ENCODE measurements around the gene EXOC3L2. TPM values are rescaled to one million over a fixed set of nuclear protein-coding genes. Genes with fewer than 3 reads are reported as not detected.

Gene EXOC3L2
- total and polyA plus RNA-seq, 2 donors (not counting 3 experiments of a cell fraction or from before 2014, with no cell fraction given), result 0.66 to 1.8 TPM

- no peaks in the 10 kb centered on the region for H3K27me3 ChIP-seq (ENCODE audit: control insufficient read depth in 2 of 2, insufficient read depth in 2 of 2, low read length in 2 of 2)
- ChIA-PET CTCF (no interaction called here), POLR2A (no interaction called here)
- peaks cover 0 to 14% of the 10 kb centered on the region in 2 experiments for H3K36me3 ChIP-seq (ENCODE audit: control insufficient read depth in 2 of 2, extremely low read depth in 1 of 2, insufficient read depth in 2 of 2, low read length in 2 of 2)
- intact Hi-C loops (cut with micrococcal nuclease), result no loop called here
- no peak overlapping the region for H3K4me3 ChIP-seq (replicated peaks in 1 of 3; ENCODE audit: insufficient read depth in 1 of 3, low read depth in 1 of 3, low read length in 3 of 3)
- dilution Hi-C loops (cut with MboI; ENCODE audit: extremely low pct_ligation_motif_present, low sequenced_read_pairs), result no loop called here
- no peak overlapping the region for H2AFZ ChIP-seq (ENCODE audit: low read depth, low read length)
- no peaks in the 10 kb centered on the region for H4K20me1 ChIP-seq (replicated peaks; ENCODE audit: control insufficient read depth, extremely low read depth, insufficient read depth, low read length)
- BruUV-seq (replicated peaks), result no TSS peak
- no peak overlapping the region for H3K27ac ChIP-seq (ENCODE audit: insufficient read depth, low read depth, low read length)
- H3K4me2 ChIP-seq (ENCODE audit: insufficient read depth, low read length), result no peak overlapping the region
- no peaks in the 10 kb centered on the region for H3K9me1 ChIP-seq (replicated peaks; ENCODE audit: control insufficient read depth, extremely low read depth, insufficient read depth, low read length)
- DNase-seq (ENCODE audit: low read depth, low spot score) (no peak), FAIRE-seq (no peak)
- no peak overlapping the region for H3K9ac ChIP-seq (replicated peaks; ENCODE audit: extremely low read depth, insufficient read depth, low read length)
- H3K4me1 ChIP-seq (ENCODE audit: control insufficient read depth, extremely low read depth, insufficient read depth, low read length), result no peaks in the 10 kb centered on the region
- TF ChIP-seq FOS (IDR thresholded peaks at IDR 0.05; ENCODE audit: borderline replicate concordance, insufficient read depth, low read length), result no peak
- TF ChIP-seq, protein P1, sequence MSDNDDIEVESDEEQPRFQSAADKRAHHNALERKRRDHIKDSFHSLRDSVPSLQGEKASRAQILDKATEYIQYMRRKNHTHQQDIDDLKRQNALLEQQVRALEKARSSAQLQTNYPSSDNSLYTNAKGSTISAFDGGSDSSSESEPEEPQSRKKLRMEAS (IDR thresholded peaks at IDR 0.05; ENCODE audit: insufficient read depth, insufficient read length), result no peak
- TF ChIP-seq POLR2AphosphoS5 (IDR thresholded peaks at IDR 0.05; ENCODE audit: insufficient read depth, low read depth, low read length), result no peak
- no peak for TF ChIP-seq POLR2A (IDR thresholded peaks at IDR 0.05; ENCODE audit: low read depth, low read length)
- no peak for TF ChIP-seq GATA2 (IDR thresholded peaks at IDR 0.05; ENCODE audit: insufficient read depth, insufficient read length, low read depth, low read length)
- no peaks in the 10 kb centered on the region for H3K79me2 ChIP-seq (ENCODE audit: control insufficient read depth, insufficient read depth, low read length)
- no peaks in the 10 kb centered on the region for H3K9me3 ChIP-seq (replicated peaks; ENCODE audit: control insufficient read depth, insufficient read depth, low read length)
These were observed 17.8 kb upstream of the EXOC3L2 start for GRCh38 chr19:45263013-45263412.

GRCh38 chr19:45262570-45262969 lies 17.4 kb upstream of the EXOC3L2 start:
- Histone ChIP-seq H3K4me1 (ENCODE audit: control insufficient read depth, extremely low read depth, insufficient read depth, low read length) (no peaks in the 10 kb centered on the region), H3K9ac (replicated peaks; ENCODE audit: extremely low read depth, insufficient read depth, low read length) (no peak overlapping the region), H3K4me3 (replicated peaks in 1 of 3; ENCODE audit: insufficient read depth in 1 of 3, low read depth in 1 of 3, low read length in 3 of 3) (no peak overlapping the region), H3K79me2 (ENCODE audit: control insufficient read depth, insufficient read depth, low read length) (no peaks in the 10 kb centered on the region), H3K27me3 (ENCODE audit: control insufficient read depth in 2 of 2, insufficient read depth in 2 of 2, low read length in 2 of 2) (no peaks in the 10 kb centered on the region), H3K4me2 (ENCODE audit: insufficient read depth, low read length) (no peak overlapping the region), H4K20me1 (replicated peaks; ENCODE audit: control insufficient read depth, extremely low read depth, insufficient read depth, low read length) (no peaks in the 10 kb centered on the region), H3K27ac (ENCODE audit: insufficient read depth, low read depth, low read length) (no peak overlapping the region), H2AFZ (ENCODE audit: low read depth, low read length) (no peak overlapping the region), H3K9me3 (replicated peaks; ENCODE audit: control insufficient read depth, insufficient read depth, low read length) (no peaks in the 10 kb centered on the region), H3K36me3 (ENCODE audit: control insufficient read depth in 2 of 2, extremely low read depth in 1 of 2, insufficient read depth in 2 of 2, low read length in 2 of 2) (peaks cover 0 to 13% of the 10 kb centered on the region in 2 experiments), H3K9me1 (replicated peaks; ENCODE audit: control insufficient read depth, extremely low read depth, insufficient read depth, low read length) (no peaks in the 10 kb centered on the region)
- ChIA-PET POLR2A (no interaction called here), CTCF (no interaction called here)
- dilution Hi-C loops (cut with MboI; ENCODE audit: extremely low pct_ligation_motif_present, low sequenced_read_pairs), result no loop called here
- intact Hi-C loops (cut with micrococcal nuclease), result no loop called here
- no peak for TF ChIP-seq MYC (IDR thresholded peaks at IDR 0.05; ENCODE audit: low read depth, low read length)
- TF ChIP-seq, protein P2, sequence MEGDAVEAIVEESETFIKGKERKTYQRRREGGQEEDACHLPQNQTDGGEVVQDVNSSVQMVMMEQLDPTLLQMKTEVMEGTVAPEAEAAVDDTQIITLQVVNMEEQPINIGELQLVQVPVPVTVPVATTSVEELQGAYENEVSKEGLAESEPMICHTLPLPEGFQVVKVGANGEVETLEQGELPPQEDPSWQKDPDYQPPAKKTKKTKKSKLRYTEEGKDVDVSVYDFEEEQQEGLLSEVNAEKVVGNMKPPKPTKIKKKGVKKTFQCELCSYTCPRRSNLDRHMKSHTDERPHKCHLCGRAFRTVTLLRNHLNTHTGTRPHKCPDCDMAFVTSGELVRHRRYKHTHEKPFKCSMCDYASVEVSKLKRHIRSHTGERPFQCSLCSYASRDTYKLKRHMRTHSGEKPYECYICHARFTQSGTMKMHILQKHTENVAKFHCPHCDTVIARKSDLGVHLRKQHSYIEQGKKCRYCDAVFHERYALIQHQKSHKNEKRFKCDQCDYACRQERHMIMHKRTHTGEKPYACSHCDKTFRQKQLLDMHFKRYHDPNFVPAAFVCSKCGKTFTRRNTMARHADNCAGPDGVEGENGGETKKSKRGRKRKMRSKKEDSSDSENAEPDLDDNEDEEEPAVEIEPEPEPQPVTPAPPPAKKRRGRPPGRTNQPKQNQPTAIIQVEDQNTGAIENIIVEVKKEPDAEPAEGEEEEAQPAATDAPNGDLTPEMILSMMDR (IDR thresholded peaks at IDR 0.05; ENCODE audit: extremely low read depth in 1 of 2, insufficient read depth in 1 of 2, low read depth in 1 of 2, low read length in 2 of 2), result no peak
- TF ChIP-seq EZH2 (IDR thresholded peaks at IDR 0.05; ENCODE audit: borderline replicate concordance, low read depth, low read length, severe bottlenecking), result no peak
- no peak for TF ChIP-seq JUN (IDR thresholded peaks at IDR 0.05; ENCODE audit: borderline replicate concordance, insufficient read depth, insufficient read length, low read depth)
- TF ChIP-seq POLR2AphosphoS5 (IDR thresholded peaks at IDR 0.05; ENCODE audit: insufficient read depth, low read depth, low read length), result no peak
- FAIRE-seq (no peak), DNase-seq (ENCODE audit: low read depth, low spot score) (no peak)
- no TSS peak for BruUV-seq (replicated peaks)
